ENCODE results near the gene OTUB2.

Gene OTUB2

DNA sequence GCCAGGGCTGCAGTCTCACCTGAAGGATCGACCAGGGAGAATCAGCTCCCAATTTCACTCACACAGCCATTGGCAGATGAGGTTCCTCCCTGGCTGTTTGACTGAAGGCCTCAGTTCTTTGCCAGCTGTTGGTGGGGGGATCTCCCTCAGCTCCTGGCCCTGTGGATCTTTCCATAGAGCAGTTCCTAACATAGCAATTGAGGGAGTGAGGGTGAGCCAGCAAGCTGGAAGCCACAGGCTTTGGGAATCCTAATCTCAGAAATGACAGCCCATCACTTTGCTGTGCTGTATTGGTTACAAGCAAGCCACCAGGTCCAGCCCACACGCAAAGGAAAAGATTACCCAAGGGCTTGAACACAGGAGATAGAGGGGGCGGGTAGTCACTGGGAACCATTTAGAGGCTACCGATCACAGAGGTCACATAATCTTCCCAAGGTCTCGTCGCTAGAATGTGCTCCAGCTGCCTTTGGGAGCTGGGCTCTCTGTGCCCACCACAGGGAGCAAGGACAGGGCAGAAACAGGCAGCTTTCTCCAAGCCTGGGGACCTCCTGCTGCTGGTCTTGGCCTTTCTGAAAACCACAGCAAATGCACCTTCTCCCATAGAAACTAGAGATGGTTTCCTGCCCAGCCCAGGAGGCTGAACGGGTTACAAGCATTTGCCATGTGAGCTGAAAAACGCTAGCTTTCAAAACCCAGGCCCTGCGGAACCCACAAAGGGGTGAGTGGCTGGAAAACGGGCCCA lies 4.6 kb upstream of the OTUB2 start:
- DNase-seq = no peak

DNA sequence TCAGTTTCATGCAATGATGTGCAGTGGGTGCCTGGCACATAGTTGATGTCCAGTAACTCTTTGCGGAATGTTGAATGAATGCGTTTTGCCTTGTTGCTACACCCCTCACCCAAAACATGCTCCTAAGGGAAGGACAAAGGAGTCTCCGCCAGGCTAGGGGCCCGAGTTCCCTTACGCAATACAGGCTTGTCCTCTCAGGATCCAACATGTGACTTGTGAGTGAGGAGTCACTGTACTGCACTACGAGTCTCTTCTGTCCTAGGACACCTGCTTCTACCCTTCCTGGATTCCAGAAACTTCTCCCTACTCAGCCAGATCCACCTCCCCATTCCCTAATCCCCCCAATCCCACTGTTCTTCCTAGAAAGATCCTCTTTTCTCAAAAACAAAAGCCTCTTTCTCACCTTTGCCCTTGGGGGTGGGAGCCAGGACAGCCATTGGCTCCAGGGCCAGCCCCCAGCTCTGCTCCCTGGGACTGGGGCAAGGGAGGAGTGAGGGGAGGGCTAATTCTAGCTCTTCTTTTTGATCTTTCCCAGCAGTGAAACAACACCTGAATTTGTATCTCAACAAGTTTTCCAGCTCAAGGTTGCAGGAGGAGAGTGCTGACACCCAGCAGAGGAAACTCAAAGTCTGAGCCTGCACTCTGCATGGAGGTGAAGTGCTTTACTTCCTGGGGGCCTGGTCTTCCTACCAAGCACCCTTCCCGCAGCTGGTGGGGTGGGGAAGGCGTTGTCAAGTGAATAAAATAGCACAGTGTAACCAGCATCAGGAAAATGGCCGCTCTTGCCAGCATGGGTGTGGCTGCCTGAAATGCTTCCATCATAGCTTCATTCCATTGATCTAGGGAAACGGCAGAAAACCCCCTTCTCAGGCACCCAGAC lies 3.4 kb upstream of the OTUB2 start:
- no peak for DNase-seq

DNA sequence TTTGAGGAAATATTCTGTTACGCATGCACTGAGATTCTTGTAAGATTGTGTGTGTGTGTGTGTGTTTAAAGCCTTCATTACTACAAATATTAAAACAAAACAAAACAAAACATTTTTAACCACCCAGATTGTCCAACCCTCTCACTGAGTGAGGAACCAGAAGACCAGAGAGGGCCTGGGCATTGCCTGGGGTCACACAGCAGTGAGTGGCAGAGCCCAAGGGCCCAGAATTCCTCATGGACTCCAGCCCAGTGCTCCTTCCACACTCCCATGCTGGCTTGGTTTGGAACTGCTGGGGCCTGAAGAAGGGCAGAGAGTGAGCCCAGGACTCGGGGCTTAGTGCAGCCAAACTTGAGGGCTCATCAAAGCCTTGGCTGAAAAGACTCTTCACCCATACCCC lies 1.6 kb upstream of the OTUB2 start:
- DNase-seq = no peak

DNA sequence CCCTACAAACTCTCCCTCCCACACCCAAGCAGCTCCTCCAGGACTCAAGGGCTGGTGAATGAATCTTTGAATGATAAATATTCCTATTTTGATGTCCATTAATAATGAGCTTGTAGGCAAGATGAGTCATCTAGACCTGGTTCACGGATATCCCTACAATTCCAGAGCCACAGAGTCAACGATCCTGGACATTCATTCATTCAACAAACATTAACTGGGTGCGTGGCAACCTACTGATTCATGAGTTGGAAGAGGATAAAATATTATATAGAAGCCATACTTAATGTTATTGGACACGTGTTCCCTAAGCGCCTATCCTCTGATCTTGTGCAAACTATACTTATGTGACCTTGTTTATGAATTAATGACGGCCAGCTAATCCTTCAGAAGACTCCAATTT lies 420 bp upstream of the OTUB2 start:
- no peak for DNase-seq

DNA sequence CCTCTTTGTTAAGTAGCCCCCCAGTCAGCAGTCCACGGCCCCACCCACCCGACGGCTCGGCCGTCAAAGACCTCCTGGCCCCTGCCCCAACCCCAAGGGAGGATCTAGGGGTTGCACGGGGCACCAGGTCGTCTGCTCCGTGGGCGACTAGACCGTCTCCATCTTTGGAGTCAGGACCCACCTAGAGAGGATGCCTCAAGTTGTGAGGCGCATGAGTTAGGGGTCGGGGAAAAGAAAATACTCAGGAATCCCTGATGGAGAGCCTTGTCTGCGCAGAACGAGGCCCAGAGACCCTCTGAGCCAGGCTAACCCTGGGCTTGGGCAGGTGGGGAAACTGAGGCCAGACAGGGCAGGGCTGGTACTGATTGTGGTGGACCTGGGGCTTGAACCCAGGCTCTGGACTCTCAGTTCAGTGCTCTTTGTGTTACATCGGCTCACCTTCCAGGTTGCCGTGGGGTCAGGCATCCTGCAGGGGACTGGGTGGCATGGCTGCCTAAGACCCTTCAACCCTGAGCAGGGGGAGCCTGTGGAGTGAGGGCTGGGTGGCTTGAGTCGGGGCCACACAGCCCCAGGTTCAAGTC lies 839 bp downstream of the OTUB2 start:
- DNase-seq = no peak

DNA sequence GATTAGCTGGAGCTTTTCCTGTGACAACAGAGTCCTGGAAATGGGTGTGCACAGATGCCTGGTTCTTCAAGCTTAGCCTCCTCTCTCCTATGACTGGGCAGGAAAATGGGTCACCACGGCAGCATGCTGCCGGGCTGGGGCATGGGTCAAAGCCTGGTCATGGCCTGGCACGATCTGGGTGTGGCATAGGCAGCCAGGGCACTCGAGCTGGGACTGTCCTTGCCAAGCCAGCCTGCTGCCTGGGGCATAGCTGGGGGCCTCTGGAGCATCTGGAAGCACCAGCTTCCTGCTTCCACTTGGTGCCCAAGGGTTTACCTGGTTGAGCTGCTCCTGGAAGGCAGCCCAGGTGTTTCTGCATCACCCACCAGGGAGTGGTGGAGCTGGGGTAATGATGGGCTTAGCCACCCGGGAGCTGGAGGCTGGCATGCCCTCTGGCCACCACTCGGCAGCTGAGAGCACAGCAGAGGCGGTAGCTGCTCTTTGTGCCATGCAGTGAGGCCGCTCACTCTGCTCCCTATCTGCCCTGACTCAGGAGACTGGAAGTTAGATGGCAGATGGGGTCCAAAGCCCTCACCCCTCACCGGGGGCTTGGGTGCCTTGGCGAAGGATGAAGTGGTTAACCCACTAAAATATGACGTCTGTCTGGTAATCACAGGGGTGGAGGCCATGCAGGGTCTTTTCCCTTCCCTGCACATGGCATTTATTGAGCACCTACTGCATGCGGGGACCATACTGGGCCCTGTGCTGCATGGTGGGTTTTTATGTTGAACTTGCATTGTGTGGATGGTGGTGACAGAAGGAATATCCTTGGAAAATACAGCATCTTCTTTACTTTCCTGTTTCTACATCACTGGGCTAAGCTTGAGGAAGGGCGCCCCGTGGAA lies 1.7 kb downstream of the OTUB2 start:
- DNase-seq = no peak

DNA sequence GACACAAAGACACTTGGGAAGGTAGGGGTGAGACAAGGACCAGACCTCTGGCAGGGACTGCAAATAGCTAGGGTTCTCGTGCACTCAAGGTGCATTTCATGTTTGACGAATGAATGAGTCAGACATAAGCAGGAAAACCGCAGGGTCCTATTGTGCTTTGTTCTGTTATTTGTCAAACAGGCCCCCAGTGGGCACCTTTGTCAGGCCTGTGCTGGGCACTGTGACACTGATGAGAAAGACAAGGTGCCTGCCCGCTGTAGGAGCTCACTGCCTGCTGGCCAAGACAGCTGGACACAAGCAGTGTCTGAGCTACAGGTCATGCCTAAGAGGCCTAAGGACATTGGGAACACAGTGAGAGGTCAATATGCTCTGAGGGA lies 2.3 kb downstream of the OTUB2 start:
- DNase-seq = peak; percentile 58

DNA sequence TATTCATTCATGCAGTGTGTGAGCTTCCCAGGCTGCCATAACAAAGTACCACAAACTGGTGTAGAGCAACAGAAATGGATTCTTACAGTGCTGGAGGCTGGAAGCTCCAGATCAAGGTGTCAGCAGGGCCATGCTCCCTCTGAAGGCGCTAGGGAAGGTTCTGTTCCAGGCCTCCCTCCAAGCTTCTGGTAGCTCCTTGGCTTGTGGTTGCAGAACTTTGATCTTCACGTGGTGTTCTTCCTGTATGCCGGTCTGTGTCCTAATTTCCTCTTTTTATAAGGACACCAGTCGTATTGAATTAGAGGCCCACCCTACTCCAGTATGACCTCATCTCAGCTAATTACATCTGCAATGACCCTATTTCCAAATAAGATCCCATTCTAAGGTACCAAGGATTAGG lies 3.1 kb downstream of the OTUB2 start:
- DNase-seq = no peak

DNA sequence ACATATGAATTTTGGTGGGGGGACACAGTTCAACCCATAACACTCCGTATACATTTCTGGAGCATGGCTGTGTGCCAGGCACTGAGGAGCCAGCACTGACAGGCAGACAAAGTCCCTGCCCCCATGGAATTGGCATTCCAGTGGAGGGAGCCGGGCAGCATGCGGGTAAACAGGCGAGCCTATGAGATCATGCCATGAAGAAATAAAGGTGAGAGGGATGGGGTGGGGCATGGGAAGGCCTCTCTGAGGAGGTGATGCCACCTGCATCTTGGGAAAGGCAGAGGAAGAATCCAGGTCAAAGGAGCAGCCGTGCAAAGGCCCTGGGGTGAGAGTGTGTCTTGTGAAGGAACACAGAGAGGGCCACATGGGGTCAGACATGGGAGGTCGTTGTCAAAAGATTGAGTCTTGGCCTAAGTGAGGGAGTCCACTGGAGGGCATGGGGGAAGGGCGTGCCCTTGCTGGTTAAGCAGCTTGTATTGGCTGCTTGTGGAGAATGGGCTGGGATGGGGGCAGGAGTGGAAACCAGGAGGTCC lies 3.6 kb downstream of the OTUB2 start:
- DNase-seq = no peak

DNA sequence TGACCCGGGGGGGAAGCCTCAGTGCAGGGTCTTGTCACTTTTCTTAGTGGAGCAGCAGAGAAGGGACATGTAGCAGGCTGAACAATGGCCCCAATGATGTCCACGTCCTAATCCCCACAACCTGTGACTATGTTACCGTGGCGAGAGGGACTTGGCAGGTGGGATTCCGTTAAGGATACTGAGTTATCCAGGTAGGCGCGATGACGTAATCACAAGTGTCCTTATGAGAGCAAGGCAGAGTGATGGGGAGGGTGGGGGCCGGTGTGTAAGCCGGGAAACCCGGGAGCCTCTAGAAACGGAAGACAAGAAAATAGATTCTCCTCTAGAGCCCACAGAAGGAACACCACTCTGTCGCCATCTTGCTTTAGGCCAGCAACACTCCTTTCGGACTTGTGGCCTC lies 4.4 kb downstream of the OTUB2 start:
- no peak for DNase-seq

DNA sequence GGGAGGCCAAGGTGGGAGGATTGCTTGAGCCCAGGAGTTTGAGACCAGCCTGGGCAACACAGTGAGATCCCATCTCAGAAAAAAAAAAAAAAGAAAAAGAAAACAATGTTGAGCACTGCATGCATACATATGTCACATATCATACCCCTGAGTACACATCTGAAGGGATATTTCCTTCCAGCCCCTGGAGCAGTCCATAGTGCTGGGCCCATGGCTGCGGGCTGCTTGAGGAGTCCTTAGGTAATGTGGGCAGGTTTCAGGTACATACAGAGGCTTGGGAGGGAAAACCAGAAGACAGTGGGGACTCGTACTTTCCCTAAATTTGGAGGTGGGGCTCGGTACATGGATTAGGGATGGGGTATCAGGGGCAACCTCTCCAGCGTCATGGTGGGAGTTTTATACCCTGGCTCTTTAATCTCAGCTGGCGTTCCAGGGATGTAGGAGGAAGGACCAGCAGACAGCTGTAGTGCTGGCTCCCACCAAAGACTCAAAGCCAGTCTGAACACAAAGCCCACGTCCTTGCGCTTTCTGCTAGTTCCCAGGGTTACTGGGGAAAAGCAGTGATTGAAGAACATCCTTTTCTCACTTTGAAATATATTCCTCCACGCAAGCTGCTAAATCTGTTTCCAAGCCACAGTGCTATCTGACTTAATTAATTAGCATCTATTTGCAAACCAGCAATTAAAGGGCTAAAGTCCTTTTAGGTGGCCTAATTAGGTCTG lies 5.2 kb downstream of the OTUB2 start:
- no peak for DNase-seq

DNA sequence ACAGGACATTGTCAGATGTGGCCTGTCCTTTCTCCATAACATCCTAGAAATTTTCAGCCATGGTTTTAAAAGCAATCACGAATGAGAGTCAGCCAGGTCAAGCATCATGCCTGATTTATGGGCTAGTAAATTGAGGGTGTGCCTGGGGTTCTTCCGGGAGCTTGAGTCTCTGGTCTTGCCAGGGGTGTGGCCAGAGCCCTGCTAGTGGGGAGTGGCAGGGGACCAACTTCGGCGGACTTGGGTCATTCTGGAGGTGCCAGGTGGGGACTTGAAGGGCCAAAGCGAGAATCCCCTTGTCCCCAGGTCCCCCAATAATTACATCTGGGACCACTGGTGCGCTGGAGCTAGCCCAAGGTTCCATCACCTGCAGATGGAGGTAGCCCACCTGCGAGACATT lies 5.7 kb downstream of the OTUB2 start:
- DNase-seq = no peak

DNA sequence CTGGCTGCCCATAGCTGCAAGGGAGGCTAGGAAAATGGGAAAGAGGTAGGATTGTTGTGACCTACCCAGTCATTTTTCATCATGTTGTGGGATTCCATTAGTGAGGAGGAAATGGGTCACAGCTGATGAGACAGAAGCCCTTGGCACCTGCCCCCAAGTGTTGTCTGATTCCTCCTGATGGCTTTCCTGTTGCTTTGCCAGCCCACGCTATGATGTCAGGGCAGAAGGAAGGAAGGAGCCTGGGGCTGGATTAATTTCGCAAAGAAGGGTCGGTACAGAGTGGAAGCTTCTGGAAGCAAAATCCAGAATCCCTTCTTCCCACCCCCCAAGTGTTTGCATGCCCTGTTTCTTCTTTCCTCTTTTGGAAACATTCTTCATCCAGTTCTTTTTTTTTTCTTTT lies 8.7 kb downstream of the OTUB2 start:
- DNase-seq = no peak

DNA sequence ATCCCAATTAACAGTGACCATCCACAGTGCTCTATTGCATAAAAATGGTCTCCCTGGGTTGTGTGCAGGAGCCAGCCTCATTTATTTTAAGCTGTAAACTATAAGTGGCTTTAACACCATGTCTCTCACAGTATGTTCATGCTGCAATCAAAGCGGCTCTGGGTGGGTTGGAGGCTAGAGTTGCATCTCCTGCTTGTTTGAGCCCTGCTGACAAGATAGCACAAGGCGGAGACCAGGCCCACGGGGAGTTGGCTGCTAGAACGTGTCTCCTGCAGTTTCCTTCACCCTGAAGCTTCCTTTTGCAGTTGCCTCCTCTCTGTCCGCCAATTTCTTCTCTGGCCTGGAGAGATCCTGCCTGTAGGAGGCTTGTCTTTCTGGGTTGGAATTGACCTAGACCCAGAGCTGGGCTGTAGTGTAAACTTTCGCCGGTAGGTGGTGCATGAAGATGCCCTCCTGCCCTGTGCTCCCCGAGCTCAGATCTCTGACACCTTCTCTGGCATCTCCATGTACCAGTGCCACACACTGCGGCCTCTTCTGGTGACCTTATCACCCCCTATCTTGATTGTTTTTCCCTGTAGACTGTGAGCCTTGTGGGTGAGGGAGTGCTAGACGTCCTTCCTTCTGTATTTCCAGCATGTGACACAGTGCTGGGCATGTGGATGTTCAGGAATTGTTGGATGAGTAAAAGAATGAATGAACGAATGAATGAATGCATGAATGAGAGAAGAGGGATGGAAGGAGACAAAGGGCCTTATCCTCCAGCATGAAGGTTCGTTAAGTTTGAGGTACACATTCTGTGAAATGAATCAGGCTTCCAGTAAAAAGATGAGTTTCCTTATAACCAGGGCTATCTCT lies 10.4 kb downstream of the OTUB2 start:
- peak; percentile 79 for DNase-seq

DNA sequence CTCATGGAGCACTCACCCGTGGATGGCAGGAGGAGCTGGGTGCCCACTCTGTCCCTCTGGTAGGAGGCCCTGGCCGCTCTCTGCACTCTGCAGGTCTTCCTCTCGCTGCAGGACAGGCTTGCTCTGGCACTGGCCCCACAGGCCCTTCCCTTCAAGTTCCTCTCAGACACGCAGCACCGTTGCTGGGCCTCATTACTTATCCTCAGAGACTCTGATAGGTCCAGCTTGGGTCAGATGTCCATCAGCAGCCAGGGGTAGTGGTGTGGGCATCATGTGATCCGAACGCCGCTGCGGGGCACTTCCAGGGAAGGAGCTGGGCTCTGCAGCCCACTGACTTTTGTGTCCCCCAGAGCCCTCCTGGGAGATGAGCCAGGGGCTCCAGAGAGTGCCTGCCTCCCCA lies 11.8 kb downstream of the OTUB2 start:
- DNase-seq = no peak

DNA sequence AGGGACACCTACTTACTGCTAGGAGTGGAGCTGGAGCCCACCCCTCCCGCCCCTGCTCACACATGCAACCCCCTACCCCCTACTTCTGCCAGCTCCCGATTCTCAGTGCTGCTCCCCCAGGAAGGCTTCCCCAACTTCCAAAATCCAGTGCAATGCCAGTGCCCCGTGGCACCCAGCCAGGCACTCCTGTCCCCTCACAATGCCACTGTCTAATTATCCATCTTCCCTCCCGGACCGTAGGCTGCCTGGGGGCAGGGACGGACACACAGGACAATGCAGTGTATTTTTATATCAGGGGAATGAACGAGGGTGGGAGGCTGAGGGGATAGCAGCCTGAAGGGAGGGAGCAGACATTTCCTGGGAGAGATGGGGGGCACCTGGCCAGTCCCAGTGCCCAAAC lies 12.4 kb downstream of the OTUB2 start:
- DNase-seq = no peak

DNA sequence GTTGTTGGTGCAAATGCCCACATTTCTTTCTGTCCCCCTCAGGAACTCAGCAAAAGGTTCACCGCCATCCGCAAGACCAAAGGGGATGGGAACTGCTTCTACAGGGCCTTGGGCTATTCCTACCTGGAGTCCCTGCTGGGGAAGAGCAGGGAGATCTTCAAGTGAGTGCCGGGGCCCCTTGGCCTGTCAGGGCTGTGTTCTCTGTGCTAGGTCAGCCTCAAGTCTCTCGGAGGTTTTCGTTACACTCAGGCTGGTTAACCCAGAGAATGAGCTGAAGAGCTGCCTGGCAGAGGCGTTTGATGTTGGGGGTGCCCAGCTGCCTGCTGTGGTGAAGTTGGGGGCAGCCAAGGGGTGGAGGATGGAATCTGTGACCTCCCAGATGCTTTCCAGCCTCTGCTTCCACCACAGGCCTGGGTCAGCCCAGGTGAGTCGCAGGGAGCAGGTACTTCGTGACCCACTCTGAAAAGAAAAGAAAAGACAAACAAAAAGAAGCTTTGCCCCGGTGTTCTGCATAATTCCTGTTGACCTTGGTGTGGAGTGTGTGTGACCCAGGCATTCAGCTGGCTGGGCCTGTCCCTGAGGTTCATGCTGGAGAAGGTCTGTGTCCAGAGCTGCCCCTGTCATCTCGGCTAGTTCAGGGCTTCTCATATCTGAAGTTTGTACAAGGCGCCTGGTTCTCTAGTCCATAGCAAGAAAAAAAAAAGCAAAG lies 12.9 kb downstream of the OTUB2 start:
- no peak for DNase-seq

DNA sequence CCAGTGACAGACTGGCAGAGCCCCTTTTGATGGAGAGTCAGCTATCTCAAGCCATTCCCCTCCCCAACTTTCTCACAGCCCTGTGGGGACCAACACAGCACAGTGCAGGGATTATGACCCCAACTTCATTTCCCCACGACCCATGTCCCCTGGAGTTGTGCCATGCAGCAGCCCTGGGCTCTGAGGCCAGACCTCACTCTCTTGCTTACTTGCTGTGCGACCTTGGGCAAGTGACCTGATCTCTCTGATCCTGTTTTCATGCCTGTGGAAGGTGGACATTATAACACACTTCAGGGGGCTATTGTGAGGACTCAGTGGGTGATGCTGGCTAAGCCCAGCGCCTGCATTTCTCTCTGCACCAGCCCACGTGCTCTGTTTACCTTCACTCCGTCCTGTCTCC lies 14.1 kb downstream of the OTUB2 start:
- no peak for DNase-seq

DNA sequence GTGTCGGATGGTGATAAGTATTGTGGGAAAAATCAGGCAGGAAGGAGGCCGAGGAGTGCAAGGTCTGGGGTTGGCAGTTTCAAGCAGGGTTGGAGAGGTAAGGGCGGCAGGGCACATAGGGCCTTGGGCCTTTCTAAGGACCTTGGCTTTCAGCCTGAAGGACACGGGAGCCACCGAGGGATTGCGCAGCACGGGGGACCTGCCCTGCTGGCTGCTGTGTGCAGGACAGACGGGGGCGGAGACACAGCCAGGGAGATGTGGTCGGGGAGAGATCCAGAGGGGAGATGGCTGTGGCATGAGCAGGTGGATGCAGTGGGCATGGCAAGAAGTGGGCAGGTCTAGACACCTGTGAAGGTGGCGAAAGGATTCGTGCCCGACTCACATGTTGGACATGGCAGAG lies 14.7 kb downstream of the OTUB2 start:
- DNase-seq = no peak

DNA sequence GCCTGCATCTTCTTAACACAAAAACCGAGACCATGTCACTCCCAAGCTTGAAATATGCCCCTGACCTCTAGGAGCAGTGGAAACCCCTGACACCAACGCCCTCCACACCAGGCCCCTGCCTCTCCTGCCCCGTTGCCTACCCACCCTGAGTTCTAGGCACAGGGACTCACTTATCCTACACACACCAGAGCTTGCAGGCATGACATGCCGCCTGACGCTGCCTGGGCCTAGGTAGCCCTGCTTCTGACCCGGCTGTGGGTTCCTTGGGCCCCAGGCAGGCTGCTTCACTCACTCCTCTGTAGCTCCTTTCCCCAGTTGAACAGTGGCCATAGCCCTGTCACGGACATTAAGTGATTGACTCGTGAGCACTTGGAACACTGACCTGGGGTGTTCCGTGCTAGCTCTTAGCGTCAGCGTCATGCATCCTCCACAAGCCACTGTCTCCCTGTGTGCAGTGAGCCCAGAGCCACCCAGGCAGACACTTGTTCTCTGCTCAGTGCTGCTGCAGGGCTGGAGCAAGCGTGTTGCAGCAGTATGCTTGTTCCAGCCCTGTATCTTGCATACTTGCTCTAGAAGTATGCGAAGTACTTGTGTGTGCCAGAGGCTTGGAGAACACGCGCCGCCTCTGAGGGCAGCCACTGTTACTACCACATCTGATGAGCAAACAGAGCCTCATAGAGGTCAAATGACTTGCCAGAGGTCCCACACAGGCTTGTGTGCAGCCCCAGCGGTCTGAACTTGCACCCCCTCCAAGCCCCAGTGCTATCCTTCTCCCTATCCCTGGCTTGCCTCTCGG lies 15.6 kb downstream of the OTUB2 start:
- DNase-seq = no peak

All from CD4-positive, alpha-beta T cell treated with Interleukin-6 for 4 hours (primary cell).